Measurements from ENCODE around the gene CNN2.
"Not testable (repeated sequence)": the region's sequence is repeated elsewhere in the genome, so short reads cannot be mapped to it uniquely, and the experiment has no call there.

CNN2 gene

GRCh38 chr19:1010586-1011510 is 15.6 kb upstream of the CNN2 start:
- DNase-seq (ENCODE audit: low spot score): no peak

- DNase-seq (ENCODE audit: low spot score): no peak
Observed at GRCh38 chr19:1011831-1012333, 14.5 kb upstream of the CNN2 start.

- DNase-seq (ENCODE audit: low spot score): no peak
Observed at GRCh38 chr19:1012334-1012733, 14.1 kb upstream of the CNN2 start.

- DNase-seq (ENCODE audit: low spot score): no peak
Observed at GRCh38 chr19:1013218-1013617, 13.2 kb upstream of the CNN2 start.

GRCh38 chr19:1014161-1015060 is 12.0 kb upstream of the CNN2 start:
- DNase-seq (ENCODE audit: low spot score): no peak

GRCh38 chr19:1015061-1015781 is 11.2 kb upstream of the CNN2 start:
- DNase-seq (ENCODE audit: low spot score): no peak

GRCh38 chr19:1015782-1016646 is 10.4 kb upstream of the CNN2 start:
- no peak for DNase-seq (ENCODE audit: low spot score)

- DNase-seq (ENCODE audit: low spot score): no peak
Observed at GRCh38 chr19:1016647-1017114, 9.7 kb upstream of the CNN2 start.

GRCh38 chr19:1017115-1017905 is 9.1 kb upstream of the CNN2 start:
- no peak for DNase-seq (ENCODE audit: low spot score)

- DNase-seq (ENCODE audit: low spot score): no peak
Observed at GRCh38 chr19:1017906-1018305, 8.5 kb upstream of the CNN2 start.

GRCh38 chr19:1018393-1018792 is 8.0 kb upstream of the CNN2 start:
- DNase-seq (ENCODE audit: low spot score): no peak

GRCh38 chr19:1018932-1019615 is 7.3 kb upstream of the CNN2 start:
- DNase-seq (ENCODE audit: low spot score): no peak

GRCh38 chr19:1019616-1019961 is 6.8 kb upstream of the CNN2 start:
- no peak for DNase-seq (ENCODE audit: low spot score)

GRCh38 chr19:1019980-1020867 is 6.2 kb upstream of the CNN2 start:
- DNase-seq (ENCODE audit: low spot score): no peak

GRCh38 chr19:1020868-1021425 is 5.5 kb upstream of the CNN2 start, which contains the start of gene TMEM259:
TMEM259 (minus strand) TSS chr19:1021123; CDS start chr19:1020996, 127 bp downstream.
- DNase-seq (ENCODE audit: low spot score): peak; percentile 98

- DNase-seq (ENCODE audit: low spot score): not testable (repeated sequence)
Observed at GRCh38 chr19:1023883-1024188, 2.6 kb upstream of the CNN2 start.

- DNase-seq (ENCODE audit: low spot score): not testable (repeated sequence)
Observed at GRCh38 chr19:1025080-1025479, 1.3 kb upstream of the CNN2 start.
